Rectal smooth muscle tissue (tissue), 1 donor: ENCODE results near the gene COL19A1.

Source experiments
- H3K27ac ChIP-seq: one replicate; pipeline ENCODE4 v1.7.0; 2013; ENCODE audit warnings: low read depth, low read length, inconsistent platforms
- H3K27me3 ChIP-seq: one replicate; pipeline ENCODE4 v1.7.0; 2013; ENCODE audit warnings: low read length; ENCODE audit not compliant: control insufficient read depth, insufficient read depth
- H3K36me3 ChIP-seq: one replicate; pipeline ENCODE4 v1.7.0; 2013; ENCODE audit warnings: low read length; ENCODE audit not compliant: control insufficient read depth, insufficient read depth
- H3K4me1 ChIP-seq: one replicate; pipeline ENCODE4 v1.7.0; 2013; ENCODE audit warnings: low read length; ENCODE audit not compliant: control insufficient read depth, insufficient read depth
- H3K4me3 ChIP-seq: one replicate; pipeline ENCODE4 v1.7.0; 2013; ENCODE audit warnings: low read length
- H3K9ac ChIP-seq: one replicate; pipeline ENCODE4 v1.7.0; 2013; ENCODE audit warnings: low read length

COL19A1 gene

GRCh38 chr6:70099732-70100131, 233.4 kb downstream of the COL19A1 start:
- no peaks in the 10 kb centered on the region for H3K4me1 ChIP-seq
- H3K27ac ChIP-seq: no peak overlapping the region
- no peaks in the 10 kb centered on the region for H3K27me3 ChIP-seq
- no peaks in the 10 kb centered on the region for H3K36me3 ChIP-seq
- no peak overlapping the region for H3K4me3 ChIP-seq
- H3K9ac ChIP-seq: no peak overlapping the region

- Histone ChIP-seq H3K36me3 (no peaks in the 10 kb centered on the region), H3K27me3 (no peaks in the 10 kb centered on the region), H3K9ac (no peak overlapping the region), H3K4me1 (peaks cover 2% of the 10 kb centered on the region), H3K27ac (no peak overlapping the region), H3K4me3 (no peak overlapping the region)
These were observed 237.4 kb downstream of the COL19A1 start for GRCh38 chr6:70103798-70104197.

- no peak overlapping the region for H3K4me3 ChIP-seq
- H3K4me1 ChIP-seq: peaks cover 2% of the 10 kb centered on the region
- no peaks in the 10 kb centered on the region for H3K27me3 ChIP-seq
- no peak overlapping the region for H3K9ac ChIP-seq
- no peak overlapping the region for H3K27ac ChIP-seq
- H3K36me3 ChIP-seq: no peaks in the 10 kb centered on the region
These were observed 241.7 kb downstream of the COL19A1 start for GRCh38 chr6:70107852-70108629.

GRCh38 chr6:70110126-70111022, 244.0 kb downstream of the COL19A1 start:
- Histone ChIP-seq H3K9ac (no peak overlapping the region), H3K27me3 (no peaks in the 10 kb centered on the region), H3K36me3 (no peaks in the 10 kb centered on the region), H3K4me3 (no peak overlapping the region), H3K27ac (no peak overlapping the region), H3K4me1 (peaks cover 2% of the 10 kb centered on the region)

- no peak overlapping the region for H3K27ac ChIP-seq
- H3K9ac ChIP-seq: no peak overlapping the region
- H3K27me3 ChIP-seq: no peaks in the 10 kb centered on the region
- H3K36me3 ChIP-seq: no peaks in the 10 kb centered on the region
- H3K4me3 ChIP-seq: no peak overlapping the region
- H3K4me1 ChIP-seq: peaks cover 2% of the 10 kb centered on the region
These were observed 245.4 kb downstream of the COL19A1 start for GRCh38 chr6:70111737-70112136.

GRCh38 chr6:70112716-70113115, 246.4 kb downstream of the COL19A1 start:
- Histone ChIP-seq H3K36me3 (no peaks in the 10 kb centered on the region), H3K9ac (no peak overlapping the region), H3K27ac (no peak overlapping the region)

GRCh38 chr6:70113171-70113570, 246.8 kb downstream of the COL19A1 start:
- no peak overlapping the region for H3K4me3 ChIP-seq
- no peak overlapping the region for H3K27ac ChIP-seq
- no peaks in the 10 kb centered on the region for H3K36me3 ChIP-seq
- H3K27me3 ChIP-seq: no peaks in the 10 kb centered on the region
- H3K9ac ChIP-seq: no peak overlapping the region
- no peaks in the 10 kb centered on the region for H3K4me1 ChIP-seq

More at GRCh38 chr6:70112716-70113115, 246.4 kb downstream of the COL19A1 start:
- H3K27me3 ChIP-seq: no peaks in the 10 kb centered on the region
- H3K4me1 ChIP-seq: peaks cover 2% of the 10 kb centered on the region
- H3K4me3 ChIP-seq: no peak overlapping the region

- no peaks in the 10 kb centered on the region for H3K36me3 ChIP-seq
- H3K9ac ChIP-seq: no peak overlapping the region
- no peaks in the 10 kb centered on the region for H3K27me3 ChIP-seq
- H3K4me1 ChIP-seq: no peaks in the 10 kb centered on the region
- no peak overlapping the region for H3K27ac ChIP-seq
- H3K4me3 ChIP-seq: no peak overlapping the region
These were observed 252.3 kb downstream of the COL19A1 start for GRCh38 chr6:70118670-70119069.

- H3K4me3 ChIP-seq: no peak overlapping the region
- no peak overlapping the region for H3K9ac ChIP-seq
- no peaks in the 10 kb centered on the region for H3K36me3 ChIP-seq
- H3K27ac ChIP-seq: no peak overlapping the region
- no peaks in the 10 kb centered on the region for H3K4me1 ChIP-seq
- no peaks in the 10 kb centered on the region for H3K27me3 ChIP-seq
These were observed 253.0 kb downstream of the COL19A1 start for GRCh38 chr6:70119218-70119835.

GRCh38 chr6:70124443-70124842, 258.1 kb downstream of the COL19A1 start:
- H3K27me3 ChIP-seq: no peaks in the 10 kb centered on the region
- no peaks in the 10 kb centered on the region for H3K36me3 ChIP-seq
- no peaks in the 10 kb centered on the region for H3K4me1 ChIP-seq
- H3K4me3 ChIP-seq: no peak overlapping the region
- no peak overlapping the region for H3K27ac ChIP-seq
- H3K9ac ChIP-seq: no peak overlapping the region

GRCh38 chr6:70124882-70125545, 258.7 kb downstream of the COL19A1 start:
- no peak overlapping the region for H3K9ac ChIP-seq
- no peak overlapping the region for H3K27ac ChIP-seq
- H3K36me3 ChIP-seq: no peaks in the 10 kb centered on the region
- no peak overlapping the region for H3K4me3 ChIP-seq
- H3K27me3 ChIP-seq: no peaks in the 10 kb centered on the region
- H3K4me1 ChIP-seq: no peaks in the 10 kb centered on the region

GRCh38 chr6:70125602-70126001, 259.2 kb downstream of the COL19A1 start:
- H3K4me3 ChIP-seq: no peak overlapping the region
- H3K4me1 ChIP-seq: no peaks in the 10 kb centered on the region
- no peak overlapping the region for H3K27ac ChIP-seq
- no peaks in the 10 kb centered on the region for H3K27me3 ChIP-seq
- no peak overlapping the region for H3K9ac ChIP-seq
- no peaks in the 10 kb centered on the region for H3K36me3 ChIP-seq
